GM19467 (cell line): ENCODE results near the gene NUFIP2.

Source experiments
- ATAC-seq: cut with Tn5 transposase; IDR thresholded peaks from one replicate; pipeline ENCODE4 v1.9.1; 2021; ENCODE audit warnings: mild to moderate bottlenecking, moderate library complexity; ENCODE audit not compliant: unreplicated experiment

NUFIP2 gene

DNA sequence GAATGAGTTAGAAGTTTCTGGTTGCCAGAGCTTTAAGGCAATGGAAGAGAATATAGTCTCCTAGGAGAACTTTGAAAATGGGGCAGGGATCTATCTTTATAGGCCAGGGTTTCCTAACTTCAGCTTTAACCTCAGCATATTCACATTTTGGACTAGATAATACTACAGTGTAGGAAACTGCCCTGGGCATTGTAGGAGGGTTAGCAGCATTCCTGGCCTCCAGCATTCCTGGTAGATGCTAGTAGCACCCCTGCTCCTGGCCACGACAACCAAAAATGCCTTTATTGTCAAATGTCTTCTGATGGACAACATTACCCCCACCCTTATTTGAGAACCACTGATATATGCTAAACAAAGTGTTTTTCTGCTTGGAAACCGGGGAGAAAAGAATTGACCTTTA is 86.0 kb downstream of the NUFIP2 start:
- ATAC-seq: no peak
